GM12878 (cell line): Measurements from ENCODE around the gene OXER1. TPM values are rescaled to one million over a fixed set of nuclear protein-coding genes. Genes with fewer than 3 reads are reported as not detected.
A peak's percentile ranks its signal among the peaks of the same experiment; 100 is the strongest.

ENCODE experiments used
- ATAC-seq: fragments of 200-7000 bp; cut with Tn5 transposase; 3 replicates; pipeline ENCODE4 v1.9.1; 2020; ENCODE audit warnings: mild to moderate bottlenecking, moderate library complexity
- BruUV-seq: library from RNA; stranded (reverse); fragments of 400-500 nt; replicated peaks from 2 replicates; lab custom pipeline; 2021; lab: Mats Ljungman, UMichigan
- CTCF ChIA-PET: fragments of 300-600 bp; sonication (Branson Sonifier 250); formaldehyde crosslinking; extraction: SDS; loops from one replicate; lab custom pipeline; 2021; ENCODE audit warnings: inconsistent platforms; lab: Yijun Ruan, JAX
- POLR2A ChIA-PET: fragments of 350-600 bp; formaldehyde crosslinking; extraction: SDS; loops from one replicate; lab custom pipeline; 2021; ENCODE audit warnings: inconsistent platforms; lab: Charles Lee
- RAD21 ChIA-PET: fragments of 300-600 bp; sonication (Branson Sonifier 250); formaldehyde crosslinking; loops from one replicate; lab custom pipeline; 2023; ENCODE audit warnings: antibody characterized with exemption; ENCODE audit not compliant: unreplicated experiment; lab: Charles Lee
- SMC1A ChIA-PET: fragments of 300-600 bp; sonication (Branson Sonifier 250); formaldehyde crosslinking; loops from one replicate; lab custom pipeline; 2023; ENCODE audit not compliant: unreplicated experiment, uncharacterized antibody; lab: Charles Lee
- DNase-seq: peaks from one replicate; pipeline ENCODE4 v3.0.0-alpha.2; 2011; ENCODE audit warnings: low read depth, low spot score
- FAIRE-seq: peaks from 3 replicates; lab custom pipeline; 2011; peaks lifted over from hg19 to GRCh38; lab: Jason Lieb, UNC
- H2AFZ ChIP-seq: 2 replicates; pipeline ENCODE4 v1.6.0; 2011; ENCODE audit warnings: low read depth, low read length, control low read depth; ENCODE audit not compliant: control insufficient read depth
- H3K27ac ChIP-seq: 2 replicates; pipeline ENCODE4 v1.5.1; 2011; ENCODE audit warnings: control low read depth; ENCODE audit not compliant: control insufficient read depth, insufficient read depth
- H3K27me3 ChIP-seq, 2 experiments: replicated peaks in 1 of 2; 2 replicates each; pipeline versions ENCODE4 v1.6.0 to v1.6.1; 2011; ENCODE audit warnings: low read length in 1 of 2; ENCODE audit not compliant: control insufficient read depth in 2 of 2, insufficient read depth in 2 of 2
- H3K36me3 ChIP-seq, 2 experiments: 2 replicates each; pipeline ENCODE4 v1.5.1; 2011; ENCODE audit warnings: low read length in 1 of 2; ENCODE audit not compliant: control insufficient read depth in 2 of 2, insufficient read depth in 2 of 2
- H3K4me1 ChIP-seq: 2 replicates; pipeline ENCODE4 v1.6.1; 2011; ENCODE audit warnings: mild to moderate bottlenecking, low read length, moderate library complexity, mixed read lengths; ENCODE audit not compliant: control insufficient read depth, insufficient read depth
- H3K4me2 ChIP-seq: 2 replicates; pipeline ENCODE4 v1.6.0; 2011; ENCODE audit warnings: control low read depth; ENCODE audit not compliant: control insufficient read depth, insufficient read depth
- H3K4me3 ChIP-seq: fragments of 200-600 bp; sonication (generic); 2 replicates; pipeline ENCODE4 v1.5.1; 2016
- H3K79me2 ChIP-seq: 2 replicates; pipeline ENCODE4 v1.6.0; 2011; ENCODE audit warnings: low read length; ENCODE audit not compliant: control insufficient read depth, insufficient read depth
- H3K9ac ChIP-seq: 2 replicates; pipeline ENCODE4 v1.8.0; 2011; ENCODE audit warnings: low read length, control low read depth, mixed read lengths; ENCODE audit not compliant: control insufficient read depth, insufficient read depth
- H3K9me3 ChIP-seq: replicated peaks from 3 replicates; pipeline ENCODE4 v1.5.1; 2011; ENCODE audit warnings: mild to moderate bottlenecking, low read length; ENCODE audit not compliant: control insufficient read depth, insufficient read depth
- H4K20me1 ChIP-seq: 2 replicates; pipeline ENCODE4 v1.6.0; 2011; ENCODE audit not compliant: control insufficient read depth, insufficient read depth
- FOXK2 ChIP-seq: fragments of 450-650 bp; IDR thresholded peaks from 2 replicates; pipeline ENCODE4 v1.6.1; 2017; ENCODE audit warnings: mild to moderate bottlenecking, moderate library complexity
- KDM1A ChIP-seq: fragments of 200-600 bp; sonication (generic); IDR thresholded peaks from 2 replicates; pipeline ENCODE4 v1.6.1; 2016; ENCODE audit warnings: borderline replicate concordance
- MTA3 ChIP-seq: IDR thresholded peaks from 2 replicates; pipeline ENCODE4 v1.6.1; 2012; ENCODE audit warnings: low read length, inconsistent platforms, borderline replicate concordance
- NFYA ChIP-seq: IDR thresholded peaks from 2 replicates; pipeline ENCODE4 v1.6.1; 2011; ENCODE audit warnings: low read depth, mild to moderate bottlenecking, low read length, improper control_type of control experiment, borderline replicate concordance
- PKNOX1 ChIP-seq: fragments of 450-650 bp; IDR thresholded peaks from 2 replicates; pipeline ENCODE4 v1.6.1; 2016; ENCODE audit warnings: mild to moderate bottlenecking
- WGBS: methylation state at CpG from one replicate; pipeline ENCODE4 v1.1.6; 2016; ENCODE audit warnings: low lambda C conversion rate; ENCODE audit not compliant: insufficient replicate concordance, insufficient coverage; ENCODE audit errors: missing lambda C conversion rate; 5-methylcytosine and 5-hydroxymethylcytosine counted together
- in situ Hi-C: fragments of 300-500 bp; cut with MboI; formaldehyde crosslinking; loops from 9 replicates; pipeline ENCODE4 v1.14.3; 2018; ENCODE audit warnings: mixed read lengths
- intact Hi-C: fragments of 100-400 bp; cut with micrococcal nuclease; formaldehyde crosslinking; loops from one replicate; pipeline ENCODE4 v1.14.2; 2022; ENCODE audit not compliant: unreplicated experiment
- polyA plus RNA-seq, 11 experiments: library from polyadenylated mRNA; depleted of rRNA in 4 of 11; unstranded in 6 of 11; stranded (reverse) in 5 of 11; fragments of >200 nt; fragmentation: Nextera tagmentation in 4 of 11; fragmentation: Illumina TruSeq in 1 of 11; extraction: Ambion mirVana in 4 of 11; extraction: Trizol in 1 of 11; gene quantifications; 1 replicate in 1 of 11; 2 replicates in 10 of 11; pipeline versions ENCODE4 v1.2.1 to v1.2.3, GENCODE V29; 2011 to 2016; ENCODE audit warnings: inconsistent platforms in 2 of 11, missing spikeins in 2 of 11, low read depth in 1 of 11
- total RNA-seq, 4 experiments: library from RNA; depleted of rRNA in 3 of 4; stranded (reverse); fragments of >200 nt in 3 of 4; fragmentation: Illumina TruSeq in 1 of 4; extraction: Trizol in 1 of 4; gene quantifications; 2 replicates each; pipeline versions ENCODE4 v1.2.1 to v1.2.3, GENCODE V29; 2013 to 2021
- TF ChIP-seq, protein P1 (sequence below): fragments of 150-350 bp; IDR thresholded peaks from 2 replicates; pipeline ENCODE4 v1.6.1; 2016; ENCODE audit warnings: low read depth, low read length

OXER1 gene
- total and polyA plus RNA-seq, 10 of the 15 experiments (the other 5 are each of a cell fraction or from before 2014, with no cell fraction given), result 0.11 to 8.6 (median 3.3) TPM

- no peak for TF ChIP-seq PKNOX1
- no peak for TF ChIP-seq MTA3
- TF ChIP-seq, protein P1, sequence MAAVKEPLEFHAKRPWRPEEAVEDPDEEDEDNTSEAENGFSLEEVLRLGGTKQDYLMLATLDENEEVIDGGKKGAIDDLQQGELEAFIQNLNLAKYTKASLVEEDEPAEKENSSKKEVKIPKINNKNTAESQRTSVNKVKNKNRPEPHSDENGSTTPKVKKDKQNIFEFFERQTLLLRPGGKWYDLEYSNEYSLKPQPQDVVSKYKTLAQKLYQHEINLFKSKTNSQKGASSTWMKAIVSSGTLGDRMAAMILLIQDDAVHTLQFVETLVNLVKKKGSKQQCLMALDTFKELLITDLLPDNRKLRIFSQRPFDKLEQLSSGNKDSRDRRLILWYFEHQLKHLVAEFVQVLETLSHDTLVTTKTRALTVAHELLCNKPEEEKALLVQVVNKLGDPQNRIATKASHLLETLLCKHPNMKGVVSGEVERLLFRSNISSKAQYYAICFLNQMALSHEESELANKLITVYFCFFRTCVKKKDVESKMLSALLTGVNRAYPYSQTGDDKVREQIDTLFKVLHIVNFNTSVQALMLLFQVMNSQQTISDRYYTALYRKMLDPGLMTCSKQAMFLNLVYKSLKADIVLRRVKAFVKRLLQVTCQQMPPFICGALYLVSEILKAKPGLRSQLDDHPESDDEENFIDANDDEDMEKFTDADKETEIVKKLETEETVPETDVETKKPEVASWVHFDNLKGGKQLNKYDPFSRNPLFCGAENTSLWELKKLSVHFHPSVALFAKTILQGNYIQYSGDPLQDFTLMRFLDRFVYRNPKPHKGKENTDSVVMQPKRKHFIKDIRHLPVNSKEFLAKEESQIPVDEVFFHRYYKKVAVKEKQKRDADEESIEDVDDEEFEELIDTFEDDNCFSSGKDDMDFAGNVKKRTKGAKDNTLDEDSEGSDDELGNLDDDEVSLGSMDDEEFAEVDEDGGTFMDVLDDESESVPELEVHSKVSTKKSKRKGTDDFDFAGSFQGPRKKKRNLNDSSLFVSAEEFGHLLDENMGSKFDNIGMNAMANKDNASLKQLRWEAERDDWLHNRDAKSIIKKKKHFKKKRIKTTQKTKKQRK, result no peak
- no peak for TF ChIP-seq KDM1A
These were observed 7.7 kb downstream of the OXER1 start (continued) for GRCh38 chr2:42756150-42756775.

GRCh38 chr2:42755191-42755880 is 8.6 kb downstream of the OXER1 start:
- ChIA-PET SMC1A (interaction anchor here (1.2 to 6.0 kb wide), 8 partner anchors 11 to 91 kb away, joined by 3 to 60 read pairs (median 7); partner anchors contain the start of gene HAAO), POLR2A (interaction anchor here (0.5 to 4.8 kb wide), 4 partner anchors 10 to 45 kb away, joined by 3 to 30 read pairs (median 6); no protein-coding TSS in a partner anchor), CTCF (interaction anchor here (1.1 to 1.8 kb wide), 7 partner anchors 13 to 92 kb away, joined by 3 to 9 read pairs (median 4); no protein-coding TSS in a partner anchor), RAD21 (interaction anchor here (0.9 to 4.5 kb wide), 7 partner anchors 21 to 92 kb away, joined by 3 to 39 read pairs (median 6); no protein-coding TSS in a partner anchor)
- no peak for TF ChIP-seq NFYA
- no peak for TF ChIP-seq FOXK2
- Histone ChIP-seq H3K4me3 (no peak overlapping the region), H4K20me1 (no peaks in the 10 kb centered on the region), H3K9me3 (no peaks in the 10 kb centered on the region), H3K27ac (no peak overlapping the region), H3K4me1 (peaks cover 51% of the 10 kb centered on the region), H3K27me3 (no peaks in the 10 kb centered on the region), H3K9ac (no peak overlapping the region), H3K79me2 (no peaks in the 10 kb centered on the region), H2AFZ (no peak overlapping the region), H3K4me2 (0 out of 2 replicates have a peak overlapping the region, but pooled peaks have one; percentile 19), H3K36me3 (no peaks in the 10 kb centered on the region)
- in situ Hi-C loops, result no loop called here
- FAIRE-seq (no peak), ATAC-seq (no peak), DNase-seq (no peak)
- BruUV-seq, result no TSS peak
- intact Hi-C loops, result loop anchor here (2.0 to 10.0 kb wide), 2 partner anchors 37 to 261 kb away; partner anchors contain the start of genes HAAO and KCNG3
- WGBS, result 75% methylated on average over 14 of the region's 14 CpGs
